Neuron (in vitro differentiated cells): ENCODE results near the gene C17orf107.
"Not testable (repeated sequence)": the region's sequence is repeated elsewhere in the genome, so short reads cannot be mapped to it uniquely, and the experiment has no call there.

Experiments
- H2AFZ ChIP-seq: one replicate; pipeline ENCODE4 v1.6.1; 2013; ENCODE audit warnings: low read depth, mild to moderate bottlenecking, inconsistent platforms, low read length, moderate library complexity
- H3K27me3 ChIP-seq: one replicate; pipeline ENCODE4 v1.6.1; 2013; ENCODE audit warnings: low read length; ENCODE audit not compliant: insufficient read depth
- H3K36me3 ChIP-seq: one replicate; pipeline ENCODE4 v1.6.1; 2013; ENCODE audit warnings: low read length; ENCODE audit not compliant: insufficient read depth
- H3K4me1 ChIP-seq: one replicate; pipeline ENCODE4 v1.6.1; 2013; ENCODE audit warnings: low read length; ENCODE audit not compliant: insufficient read depth
- H3K4me3 ChIP-seq: 2 replicates; pipeline ENCODE4 v1.5.1; 2013; ENCODE audit warnings: mild to moderate bottlenecking, low read length, moderate library complexity
- H3K9me3 ChIP-seq: one replicate; pipeline ENCODE4 v1.6.1; 2013; ENCODE audit warnings: low read length

The C17orf107 gene

GRCh38 chr17:4899341-4900230 is at the start of gene C17orf107:
TSS of gene C17orf107 (plus strand) at chr17:4899536. CDS start at chr17:4899763, 227 bp downstream.
- Histone ChIP-seq H3K4me1 (no peaks in the 10 kb centered on the region), H3K9me3 (peaks cover 15% of the 10 kb centered on the region), H3K4me3 (no peak within 1 kb of the TSS), H3K27me3 (no peaks in the 10 kb centered on the region), H3K36me3 (peaks cover 34% of the 10 kb centered on the region), H2AFZ (no peak within 1 kb of the TSS)

GRCh38 chr17:4850246-4850645 is 49.1 kb upstream of the C17orf107 start:
- Histone ChIP-seq H3K9me3 (no peaks in the 10 kb centered on the region), H2AFZ (no peak overlapping the region), H3K4me1 (peaks cover 11% of the 10 kb centered on the region), H3K4me3 (no peak overlapping the region), H3K36me3 (peaks cover 2% of the 10 kb centered on the region), H3K27me3 (no peaks in the 10 kb centered on the region)

- Histone ChIP-seq H3K4me3 (no peak overlapping the region), H2AFZ (no peak overlapping the region), H3K9me3 (no peaks in the 10 kb centered on the region), H3K4me1 (peaks cover 11% of the 10 kb centered on the region), H3K36me3 (peaks cover 2% of the 10 kb centered on the region), H3K27me3 (no peaks in the 10 kb centered on the region)
These were observed 48.3 kb upstream of the C17orf107 start for GRCh38 chr17:4851084-4851483.

DNA sequence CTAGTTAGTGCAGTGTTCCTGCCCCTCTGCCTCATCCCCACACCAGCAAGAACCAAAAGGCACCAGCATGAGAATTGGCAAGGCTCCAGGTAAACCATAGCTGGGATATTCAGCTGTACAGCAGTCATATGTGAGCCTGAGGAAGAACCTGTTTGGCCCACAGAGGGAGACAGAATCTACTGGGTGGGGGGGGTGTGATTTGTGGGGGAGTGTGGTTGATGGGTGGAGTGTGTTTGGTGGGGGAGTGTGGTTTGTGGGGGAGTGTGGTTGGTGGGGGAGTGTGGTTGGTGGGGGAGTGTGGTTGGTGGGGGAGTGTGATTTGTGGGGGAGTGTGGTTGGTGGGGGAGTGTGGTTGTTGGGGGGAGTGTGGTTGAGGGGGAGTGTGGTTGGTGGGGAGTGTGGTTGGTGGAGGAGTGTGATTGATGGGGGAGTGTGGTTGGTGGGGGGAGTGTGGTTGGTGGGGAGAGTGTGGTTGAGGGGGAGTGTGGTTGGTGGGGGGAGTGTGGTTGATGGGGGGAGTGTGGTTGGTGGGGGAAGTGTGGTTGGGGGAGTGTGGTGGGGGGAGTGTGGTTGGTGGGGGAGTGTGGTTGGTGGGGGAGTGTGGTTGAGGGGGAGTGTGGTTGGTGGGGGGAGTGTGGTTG is 46.6 kb upstream of the C17orf107 start:
- Histone ChIP-seq H3K4me3 (no peak overlapping the region), H2AFZ (no peak overlapping the region), H3K9me3 (no peaks in the 10 kb centered on the region), H3K27me3 (no peaks in the 10 kb centered on the region), H3K36me3 (peaks cover 2% of the 10 kb centered on the region), H3K4me1 (peaks cover 14% of the 10 kb centered on the region)

DNA sequence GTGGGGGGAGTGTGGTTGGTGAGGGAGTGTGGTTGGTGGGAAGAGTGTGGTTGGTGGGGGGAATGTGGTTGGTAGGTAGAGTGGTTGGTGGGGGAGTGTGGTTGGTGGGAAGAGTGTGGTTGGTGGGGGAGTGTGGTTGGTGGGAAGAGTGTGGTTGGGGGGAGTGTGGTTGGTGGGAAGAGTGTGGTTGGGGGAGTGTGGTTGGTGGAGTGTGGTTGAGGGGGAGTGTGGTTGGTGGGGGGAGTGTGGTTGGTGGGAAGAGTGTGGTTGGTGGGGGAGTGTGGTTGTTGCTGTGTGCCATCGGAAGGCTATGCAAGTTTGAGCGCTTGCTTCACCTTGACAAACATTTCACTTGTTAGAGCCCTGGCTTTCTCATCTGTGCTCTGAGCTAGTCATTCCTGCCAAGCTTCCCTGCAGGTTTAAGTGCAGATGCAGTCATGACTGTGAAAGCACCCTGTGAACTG is 46.1 kb upstream of the C17orf107 start:
- Histone ChIP-seq H3K27me3 (no peaks in the 10 kb centered on the region), H3K4me3 (no peak overlapping the region), H2AFZ (no peak overlapping the region), H3K9me3 (no peaks in the 10 kb centered on the region), H3K4me1 (peaks cover 20% of the 10 kb centered on the region), H3K36me3 (peaks cover 2% of the 10 kb centered on the region)

DNA sequence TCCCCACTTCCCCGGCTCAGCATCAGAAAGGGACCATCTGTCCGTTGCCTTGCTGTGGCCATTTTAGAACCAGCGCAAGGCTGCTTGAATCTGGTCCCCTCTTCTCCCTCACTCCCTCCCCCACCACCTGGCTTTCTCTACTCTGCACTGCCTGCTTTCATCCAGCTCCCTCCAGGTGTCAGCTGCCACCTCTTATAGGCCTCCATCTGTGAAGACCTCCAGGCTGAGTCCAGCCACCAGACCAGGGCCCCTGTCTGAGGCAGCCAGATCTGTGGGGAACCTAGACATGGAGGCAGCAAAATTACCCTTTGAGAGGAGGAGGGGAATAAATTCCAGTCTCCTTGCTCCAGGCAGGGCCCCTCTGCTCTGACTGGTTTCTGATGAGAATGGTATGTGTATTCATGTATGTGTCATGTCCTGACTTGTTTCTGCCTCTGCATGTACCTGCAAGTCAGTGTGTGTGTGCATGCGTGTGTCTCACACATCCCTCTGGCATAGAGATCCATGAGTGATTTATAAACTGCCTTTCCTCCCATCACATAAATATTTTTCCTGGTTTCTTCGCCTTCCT is 45.1 kb upstream of the C17orf107 start:
- no peaks in the 10 kb centered on the region for H3K27me3 ChIP-seq

GRCh38 chr17:4856271-4856936 is 42.9 kb upstream of the C17orf107 start:
- Histone ChIP-seq H3K4me1 (peaks cover 25% of the 10 kb centered on the region), H3K36me3 (peaks cover 6% of the 10 kb centered on the region), H3K9me3 (no peaks in the 10 kb centered on the region), H3K4me3 (no peak overlapping the region), H2AFZ (no peak overlapping the region), H3K27me3 (no peaks in the 10 kb centered on the region)

More for the DNA sequence above, 45.1 kb upstream of the C17orf107 start:
- H2AFZ ChIP-seq, result no peak overlapping the region
- H3K4me1 ChIP-seq, result peaks cover 25% of the 10 kb centered on the region
- peaks cover 4% of the 10 kb centered on the region for H3K36me3 ChIP-seq
- H3K9me3 ChIP-seq, result no peaks in the 10 kb centered on the region
- no peak overlapping the region for H3K4me3 ChIP-seq

DNA sequence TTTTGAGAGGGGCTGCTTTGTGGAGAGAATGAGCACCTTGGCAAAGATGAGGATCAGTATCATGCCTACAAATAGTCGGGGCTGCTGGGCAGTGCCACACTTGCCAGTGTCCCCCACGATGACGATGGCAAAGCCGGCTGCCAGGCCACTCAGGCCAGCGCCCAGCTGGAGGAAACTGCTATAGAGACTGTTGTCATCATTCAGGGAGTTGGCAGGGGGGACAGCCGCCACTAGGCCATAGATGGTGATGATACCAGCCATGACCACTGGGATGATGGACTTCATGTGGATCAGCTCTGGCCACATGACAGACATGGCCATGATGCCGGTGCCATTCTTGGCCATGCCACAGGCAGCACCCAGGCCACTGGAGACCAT is 42.4 kb upstream of the C17orf107 start:
- Histone ChIP-seq H3K9me3 (no peaks in the 10 kb centered on the region), H3K4me3 (no peak overlapping the region), H3K27me3 (no peaks in the 10 kb centered on the region), H2AFZ (no peak overlapping the region), H3K36me3 (peaks cover 6% of the 10 kb centered on the region), H3K4me1 (peaks cover 25% of the 10 kb centered on the region)

DNA sequence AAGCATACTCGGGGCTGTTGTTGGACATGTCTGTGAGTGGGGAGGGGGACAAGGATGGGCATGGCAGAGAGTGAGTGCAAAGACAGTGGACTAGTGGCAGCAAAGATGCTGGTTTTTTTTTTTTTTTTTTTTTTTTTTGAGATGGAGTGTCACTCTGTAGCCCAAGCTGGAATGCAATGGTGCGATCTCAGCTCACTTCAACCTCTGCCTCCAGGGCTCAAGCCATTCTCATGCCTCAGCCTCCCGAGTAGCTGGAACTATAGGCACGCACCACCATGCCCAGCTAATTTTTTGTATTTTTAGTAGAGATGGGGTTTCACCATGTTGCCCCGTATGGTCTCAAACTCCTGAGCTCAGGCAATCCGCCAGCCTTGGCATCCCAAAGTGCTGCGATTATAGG is 42.0 kb upstream of the C17orf107 start:
- H2AFZ ChIP-seq, H3K36me3 ChIP-seq, H3K27me3 ChIP-seq, H3K9me3 ChIP-seq, H3K4me3 ChIP-seq: not testable (repeated sequence)
- peaks cover 25% of the 10 kb centered on the region for H3K4me1 ChIP-seq

DNA sequence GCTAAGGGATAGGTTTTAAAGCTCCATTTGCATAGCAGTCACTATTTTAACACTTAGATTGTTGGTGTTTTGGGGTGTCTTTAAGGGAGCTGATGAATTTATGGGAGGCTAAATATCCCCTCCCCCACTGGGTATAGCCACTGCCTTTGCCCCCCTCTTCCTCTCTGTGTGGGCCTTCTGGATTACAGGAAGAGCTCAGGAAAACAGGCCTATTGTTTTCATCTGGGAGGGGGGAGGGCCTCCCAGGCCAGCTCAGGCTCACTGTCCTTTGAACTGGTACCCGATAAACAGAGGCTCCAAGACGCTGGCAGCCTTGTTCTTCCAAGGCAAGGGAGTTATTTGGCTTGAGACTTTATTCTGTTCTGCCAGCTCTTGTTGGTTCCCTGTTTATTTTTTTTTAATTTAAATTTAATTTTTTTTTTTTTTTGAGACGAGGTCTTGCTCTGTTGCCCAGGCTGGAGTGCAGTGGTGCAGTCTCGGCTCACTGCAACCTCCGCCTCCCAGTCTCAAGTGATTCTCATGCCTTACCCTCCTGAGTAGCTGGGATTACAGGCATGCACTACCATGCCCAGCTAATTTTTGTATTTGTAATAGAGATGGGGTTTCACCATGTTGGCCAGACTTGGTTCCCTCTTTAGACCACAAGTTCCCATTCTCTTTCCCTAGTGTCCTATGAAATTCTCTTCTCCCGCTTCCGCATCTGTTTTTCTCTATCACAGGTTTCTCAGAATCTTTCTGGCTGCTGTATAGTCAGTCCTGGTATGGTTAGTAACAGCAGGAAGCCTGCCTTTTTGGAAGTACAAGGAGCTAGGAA is 41.1 kb upstream of the C17orf107 start:
- H3K4me3 ChIP-seq, result no peak overlapping the region
- H3K9me3 ChIP-seq, result no peaks in the 10 kb centered on the region
- peaks cover 25% of the 10 kb centered on the region for H3K4me1 ChIP-seq
- no peaks in the 10 kb centered on the region for H3K27me3 ChIP-seq
- peaks cover 4% of the 10 kb centered on the region for H3K36me3 ChIP-seq
- no peak overlapping the region for H2AFZ ChIP-seq

GRCh38 chr17:4858882-4859260 is 40.5 kb upstream of the C17orf107 start:
- Histone ChIP-seq H3K4me3 (no peak overlapping the region), H2AFZ (no peak overlapping the region), H3K27me3 (no peaks in the 10 kb centered on the region)

DNA sequence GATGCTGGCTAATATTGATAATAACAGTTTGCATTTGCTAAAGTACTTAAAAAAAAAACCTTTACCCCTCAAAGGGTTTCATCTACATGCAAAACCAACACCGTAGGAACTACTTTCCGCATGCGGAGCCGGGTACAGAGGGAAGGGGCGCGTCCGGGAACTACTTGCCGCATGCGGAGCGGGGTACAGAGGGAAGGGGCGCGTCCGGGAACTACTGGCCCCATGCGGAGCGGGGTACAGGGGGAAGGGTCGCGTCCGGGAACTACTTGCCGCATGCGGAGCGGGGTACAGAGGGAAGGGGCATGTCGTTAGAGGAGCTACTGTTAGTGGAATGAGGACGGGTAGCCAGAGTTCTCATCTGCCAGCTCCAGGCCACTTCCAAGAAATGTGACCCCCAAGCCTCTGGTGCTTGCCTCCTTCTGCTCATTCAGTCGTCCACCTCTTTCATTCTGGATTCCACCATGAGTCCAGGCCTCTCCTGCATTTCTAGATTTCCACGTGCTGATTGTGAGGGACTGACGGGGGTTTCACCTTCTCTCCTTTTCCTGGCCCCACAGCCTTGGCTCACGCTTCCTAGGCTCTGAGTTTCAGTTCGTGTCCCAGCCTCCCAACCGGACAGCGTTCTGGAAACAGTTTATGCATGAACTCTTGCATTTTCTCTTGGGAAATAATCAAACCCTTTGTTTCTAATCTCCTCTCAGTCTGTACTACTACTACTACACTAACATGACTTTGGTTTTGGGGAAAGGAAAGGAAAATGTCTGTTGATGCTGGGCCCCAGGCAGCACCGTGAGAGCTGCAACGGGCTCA is 39.3 kb upstream of the C17orf107 start:
- H2AFZ ChIP-seq, result no peak overlapping the region
- peaks cover 13% of the 10 kb centered on the region for H3K4me1 ChIP-seq
- no peaks in the 10 kb centered on the region for H3K9me3 ChIP-seq

More at GRCh38 chr17:4858882-4859260, 40.5 kb upstream of the C17orf107 start:
- Histone ChIP-seq H3K9me3 (no peaks in the 10 kb centered on the region), H3K36me3 (peaks cover 4% of the 10 kb centered on the region), H3K4me1 (peaks cover 22% of the 10 kb centered on the region)

More for the DNA sequence above, 39.3 kb upstream of the C17orf107 start:
- no peak overlapping the region for H3K4me3 ChIP-seq
- no peaks in the 10 kb centered on the region for H3K27me3 ChIP-seq
- H3K36me3 ChIP-seq, result peaks cover 4% of the 10 kb centered on the region
